ENCODE measurements around the gene ANK3. TPM values are rescaled to one million over a fixed set of nuclear protein-coding genes. Genes with fewer than 3 reads are reported as not detected.
A peak's percentile ranks its signal among the peaks of the same experiment; 100 is the strongest.

ANK3 gene
- total RNA-seq, 2 donors from 2014 or later = 46.0 to 47.8 TPM

DNA sequence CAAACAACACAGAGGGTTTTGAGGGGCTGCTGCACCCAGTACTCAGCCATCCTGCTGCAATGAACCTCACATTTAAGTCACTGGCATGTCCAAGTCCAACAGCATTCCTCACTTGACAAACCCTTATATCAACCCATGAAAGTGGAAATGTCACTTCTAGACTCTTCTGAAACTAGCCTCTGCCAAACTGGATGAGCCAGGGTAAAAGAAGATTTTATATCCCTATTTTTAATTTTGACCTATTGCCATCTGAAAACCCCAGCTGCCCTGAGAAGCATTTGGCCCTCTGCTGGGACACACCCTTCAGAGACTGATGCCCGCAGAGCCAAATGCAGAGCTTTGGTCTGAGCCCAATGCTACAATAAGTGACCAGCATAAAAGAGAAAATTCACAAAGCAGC lies 201.1 kb downstream of the ANK3 start:
- TF ChIP-seq POLR2A (IDR thresholded peaks at IDR 0.05) (no peak), POLR2AphosphoS5 (IDR thresholded peaks at IDR 0.05) (no peak), CTCF (IDR thresholded peaks at IDR 0.05) (no peak)
- DNase-seq (ENCODE audit: low spot score) = no peak
- Histone ChIP-seq H3K36me3 (no peaks in the 10 kb centered on the region), H3K4me1 (replicated peaks) (no peaks in the 10 kb centered on the region), H3K27ac (no peak overlapping the region), H3K4me3 (no peak overlapping the region), H3K9me3 (no peaks in the 10 kb centered on the region), H3K27me3 (replicated peaks; ENCODE audit: insufficient read depth) (no peaks in the 10 kb centered on the region)
- intact Hi-C loops (cut with DNase I) = no loop called here
- 100% methylated on average over 1 of the region's 1 CpG for WGBS

DNA sequence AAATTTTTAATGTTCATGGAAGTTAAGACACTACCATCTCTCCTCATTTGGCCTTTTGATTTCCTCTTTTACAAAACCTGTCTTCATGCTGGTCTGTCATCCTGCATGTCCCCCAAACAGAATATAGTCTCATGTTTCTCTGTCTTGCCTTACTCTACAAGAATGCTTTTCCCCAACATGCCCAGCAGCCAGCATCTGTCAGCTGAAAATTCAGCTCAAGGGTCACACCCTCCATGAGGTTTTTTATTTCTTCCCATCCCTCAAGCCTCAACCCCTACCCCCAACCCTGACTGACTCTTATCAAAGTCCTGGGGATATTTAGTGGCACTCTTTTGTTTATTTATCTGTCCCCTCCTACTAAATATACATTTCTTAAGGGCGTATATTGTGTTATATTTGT lies 202.0 kb downstream of the ANK3 start:
- DNase-seq (ENCODE audit: low spot score) = no peak
- WGBS = 83% methylated on average over 1 of the region's 1 CpG
- Histone ChIP-seq H3K27ac (no peak overlapping the region), H3K4me1 (replicated peaks) (no peaks in the 10 kb centered on the region), H3K27me3 (replicated peaks; ENCODE audit: insufficient read depth) (no peaks in the 10 kb centered on the region), H3K9me3 (no peaks in the 10 kb centered on the region), H3K36me3 (no peaks in the 10 kb centered on the region), H3K4me3 (no peak overlapping the region)
- TF ChIP-seq CTCF (IDR thresholded peaks at IDR 0.05) (no peak), POLR2A (IDR thresholded peaks at IDR 0.05) (no peak), POLR2AphosphoS5 (IDR thresholded peaks at IDR 0.05) (no peak)
- intact Hi-C loops (cut with DNase I) = no loop called here

DNA sequence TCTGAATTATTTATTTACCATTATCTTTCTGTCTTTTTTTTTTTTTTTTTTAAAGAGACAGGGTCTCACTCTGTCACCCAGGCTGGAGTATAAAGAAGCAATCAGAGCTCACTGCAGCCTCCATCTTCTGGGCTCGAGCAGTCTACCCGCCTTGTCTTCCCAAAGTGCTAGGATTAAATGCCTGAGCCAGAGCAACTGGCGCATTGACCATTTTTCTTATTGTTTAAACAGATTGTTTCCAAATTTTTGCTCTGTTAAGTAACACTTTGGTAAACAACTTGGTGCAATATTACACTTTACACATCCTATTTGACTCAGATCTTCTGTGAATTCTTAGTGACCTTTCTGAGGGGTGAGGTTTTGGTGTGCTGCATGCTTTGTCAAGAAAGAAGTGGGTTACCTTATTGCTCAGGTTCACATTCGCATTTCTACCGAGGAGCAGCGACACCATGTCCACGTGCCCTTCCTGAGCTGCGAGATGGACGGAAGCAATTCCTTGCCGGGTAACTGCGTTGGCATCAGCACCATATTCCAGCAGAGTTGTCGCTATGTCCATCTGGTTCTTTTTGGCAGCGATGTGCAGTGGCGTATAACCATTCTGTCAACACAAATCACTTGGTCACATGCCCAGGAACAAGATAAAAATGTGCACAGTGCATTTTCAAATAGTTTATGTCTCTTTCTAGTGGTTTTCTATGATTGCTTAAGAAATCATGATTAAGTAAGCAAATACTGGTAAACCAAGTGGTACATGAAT lies 203.2 kb downstream of the ANK3 start:
- Histone ChIP-seq H3K4me1 (replicated peaks) (no peaks in the 10 kb centered on the region), H3K4me3 (no peak overlapping the region), H3K36me3 (no peaks in the 10 kb centered on the region), H3K27ac (no peak overlapping the region), H3K9me3 (no peaks in the 10 kb centered on the region), H3K27me3 (replicated peaks; ENCODE audit: insufficient read depth) (no peaks in the 10 kb centered on the region)
- no peak for DNase-seq (ENCODE audit: low spot score)
- no peak for TF ChIP-seq POLR2A (IDR thresholded peaks at IDR 0.05)
- no peak for TF ChIP-seq POLR2AphosphoS5 (IDR thresholded peaks at IDR 0.05)
- TF ChIP-seq CTCF (IDR thresholded peaks at IDR 0.05) = no peak
- intact Hi-C loops (cut with DNase I) = no loop called here
- WGBS = 80% methylated on average over 14 of the region's 14 CpGs

- no peak overlapping the region for H3K4me3 ChIP-seq
- no peaks in the 10 kb centered on the region for H3K27me3 ChIP-seq (replicated peaks; ENCODE audit: insufficient read depth)
- H3K27ac ChIP-seq = no peak overlapping the region
- H3K9me3 ChIP-seq = no peaks in the 10 kb centered on the region
- 69% methylated on average over 1 of the region's 1 CpG for WGBS
- H3K36me3 ChIP-seq = no peaks in the 10 kb centered on the region
- no peaks in the 10 kb centered on the region for H3K4me1 ChIP-seq (replicated peaks)
- no peak for DNase-seq (ENCODE audit: low spot score)
- intact Hi-C loops (cut with DNase I) = no loop called here
- TF ChIP-seq POLR2A (IDR thresholded peaks at IDR 0.05) = no peak
- no peak for TF ChIP-seq CTCF (IDR thresholded peaks at IDR 0.05)
- no peak for TF ChIP-seq POLR2AphosphoS5 (IDR thresholded peaks at IDR 0.05)
These were observed 204.3 kb downstream of the ANK3 start for GRCh38 chr10:60185421-60185820.

- no peaks in the 10 kb centered on the region for H3K9me3 ChIP-seq
- no peak for TF ChIP-seq POLR2AphosphoS5 (IDR thresholded peaks at IDR 0.05)
- TF ChIP-seq CTCF (IDR thresholded peaks at IDR 0.05) = no peak
- TF ChIP-seq POLR2A (IDR thresholded peaks at IDR 0.05) = no peak
- intact Hi-C loops (cut with DNase I) = no loop called here
- H3K4me1 ChIP-seq (replicated peaks) = no peaks in the 10 kb centered on the region
- no peaks in the 10 kb centered on the region for H3K36me3 ChIP-seq
- no peak overlapping the region for H3K4me3 ChIP-seq
- 64% methylated on average over 1 of the region's 1 CpG for WGBS
- DNase-seq (ENCODE audit: low spot score) = no peak
- H3K27me3 ChIP-seq (replicated peaks; ENCODE audit: insufficient read depth) = no peaks in the 10 kb centered on the region
- peak overlapping the region in 1 of 2 donors; percentile 17 for H3K27ac ChIP-seq
These were observed 207.0 kb downstream of the ANK3 start for GRCh38 chr10:60182691-60183090.
